GM12892 (cell line): ENCODE data around the gene MRPL42.
"Not testable (repeated sequence)": the region's sequence is repeated elsewhere in the genome, so short reads cannot be mapped to it uniquely, and the experiment has no call there.

Source experiments
- DNase-seq: peaks from one replicate; pipeline ENCODE4 v3.0.0; 2011; ENCODE audit not compliant: insufficient read length
- FAIRE-seq: peaks from 2 replicates; lab custom pipeline; 2011; peaks lifted over from hg19 to GRCh38; lab: Jason Lieb, UNC
- POLR2A ChIP-seq: IDR thresholded peaks from 2 replicates; pipeline ENCODE4 v1.6.1; 2011; ENCODE audit warnings: low read depth, low read length, control low read depth
- POLR2AphosphoS5 ChIP-seq: IDR thresholded peaks from 2 replicates; pipeline ENCODE4 v1.6.1; 2011; ENCODE audit warnings: low read depth, low read length, control low read depth
- TAF1 ChIP-seq: IDR thresholded peaks from 2 replicates; pipeline ENCODE4 v1.6.1; 2011; ENCODE audit warnings: low read depth, mild to moderate bottlenecking, control low read depth, low read length, borderline replicate concordance

MRPL42 gene

DNA sequence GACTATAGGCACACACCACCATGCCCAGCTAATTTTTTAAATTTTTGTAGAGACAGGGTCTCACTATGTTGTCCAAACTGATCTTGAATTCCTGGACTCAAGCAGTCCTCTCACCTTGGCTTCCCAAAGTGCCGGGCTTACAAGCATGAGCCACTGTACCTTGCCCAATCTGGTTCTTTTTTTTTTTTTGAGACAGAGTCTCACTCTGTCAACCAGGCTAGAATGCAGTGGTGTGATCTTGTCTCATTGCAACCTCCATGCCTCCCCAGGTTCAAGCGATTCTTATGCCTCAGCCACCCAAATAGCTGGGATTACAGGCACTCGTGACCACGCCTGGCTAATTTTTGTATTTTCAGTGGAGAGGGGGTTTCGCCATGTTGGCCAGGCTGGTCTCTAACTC, 15.4 kb downstream of the MRPL42 start:
- DNase-seq (no peak), FAIRE-seq (no peak)
- TF ChIP-seq TAF1: no peak
- no peak for TF ChIP-seq POLR2A
- no peak for TF ChIP-seq POLR2AphosphoS5

DNA sequence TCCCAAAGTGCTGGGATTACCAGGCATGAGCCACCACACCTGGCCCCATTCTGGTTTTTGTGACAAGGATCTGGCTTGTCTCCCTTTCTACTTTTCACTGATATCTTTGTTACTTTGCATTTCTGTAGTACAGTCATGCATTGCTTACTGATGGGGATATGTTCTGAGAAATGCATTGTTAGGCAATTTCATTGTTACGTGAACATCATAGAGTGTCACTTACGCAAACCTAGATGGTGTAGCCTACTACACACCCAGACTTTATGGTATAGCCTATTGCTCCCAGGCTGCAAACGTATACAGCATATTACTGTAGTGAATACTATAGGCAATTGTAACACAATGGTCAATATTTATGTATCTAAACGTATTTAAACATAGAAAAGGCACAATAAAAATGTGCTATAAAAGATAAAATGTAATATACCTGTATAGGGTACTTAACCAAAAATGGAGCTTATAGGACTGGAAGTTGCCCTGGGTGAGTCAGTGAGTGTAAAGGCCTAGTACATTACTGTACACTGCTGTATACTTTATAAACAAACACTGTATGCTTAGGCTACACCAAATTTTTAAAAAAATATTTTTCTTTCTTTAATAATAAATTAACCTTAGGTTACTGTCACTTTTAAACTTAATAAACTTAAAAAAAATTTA, 16.0 kb downstream of the MRPL42 start:
- TF ChIP-seq TAF1 (no peak), POLR2A (no peak), POLR2AphosphoS5 (no peak)
- no peak for DNase-seq
- FAIRE-seq: no peak

DNA sequence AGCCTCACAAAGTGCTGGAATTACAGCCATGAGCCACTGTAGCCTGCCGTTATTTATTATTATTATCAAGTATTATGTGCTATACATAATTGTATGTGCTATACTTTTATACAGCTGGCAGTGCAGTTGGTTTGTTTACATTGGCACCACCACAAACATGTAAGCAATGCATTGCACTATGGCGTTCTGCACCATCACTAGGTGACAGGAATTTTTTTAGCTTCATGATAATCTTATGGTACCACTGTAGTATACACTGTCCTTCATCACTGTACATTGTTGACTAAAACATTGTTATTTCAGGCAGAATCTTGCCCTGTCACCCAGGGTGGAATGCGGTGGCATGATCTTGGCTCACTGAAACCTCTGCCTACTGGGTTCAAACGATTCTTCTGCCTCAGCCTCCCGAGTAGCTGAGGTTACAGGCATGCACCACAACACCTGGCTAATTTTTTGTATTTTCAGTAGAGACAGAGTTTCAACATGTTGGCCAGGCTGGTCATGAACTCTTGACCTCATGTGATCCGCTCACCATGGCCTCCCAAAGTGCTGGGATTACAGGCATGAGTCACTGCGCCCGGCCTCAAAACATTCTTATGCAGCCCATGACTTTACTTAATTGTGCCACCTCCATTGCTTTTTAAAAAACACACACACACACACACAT, 17.1 kb downstream of the MRPL42 start:
- FAIRE-seq (no peak), DNase-seq (no peak)
- TF ChIP-seq TAF1 (no peak), POLR2AphosphoS5 (no peak), POLR2A (no peak)

DNA sequence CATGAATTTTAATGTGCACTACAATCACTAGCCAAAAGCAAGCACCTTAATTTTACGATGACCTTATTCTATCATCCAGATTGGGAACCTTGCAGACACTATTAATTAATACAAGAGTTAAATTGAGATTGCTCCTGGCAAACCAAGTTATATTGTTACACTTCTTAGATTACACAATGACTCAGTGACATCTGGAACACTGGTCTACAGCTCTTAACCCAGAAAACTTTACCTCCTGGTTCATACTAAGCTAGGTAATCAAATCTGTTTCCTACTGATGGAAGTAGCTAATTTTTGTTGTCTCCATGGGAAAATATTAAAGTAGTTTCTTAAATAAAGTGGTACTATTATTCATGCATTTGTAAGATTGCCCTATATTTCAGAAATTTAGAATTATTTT, 25.5 kb downstream of the MRPL42 start:
- DNase-seq, FAIRE-seq: not testable (repeated sequence)

DNA sequence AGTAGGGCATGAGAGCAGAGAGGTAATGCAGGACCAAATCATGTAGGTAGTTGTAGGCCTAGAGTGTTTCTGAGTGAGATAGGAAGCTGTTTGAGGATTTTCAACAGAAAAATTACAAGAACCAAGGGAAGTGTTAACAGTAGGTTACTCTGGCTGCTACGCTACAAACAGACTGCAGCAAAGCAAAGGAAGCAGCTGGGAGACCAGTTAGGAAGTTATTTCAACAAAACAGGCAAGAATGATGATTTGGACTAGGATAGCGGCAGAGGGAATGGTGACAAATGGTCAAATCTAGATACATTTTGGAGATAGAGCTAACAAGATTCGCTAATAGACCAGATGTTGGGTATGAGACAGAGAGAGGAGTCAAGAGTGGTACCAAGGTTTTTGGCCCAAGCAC, 26.8 kb downstream of the MRPL42 start:
- DNase-seq (no peak), FAIRE-seq (no peak)
- TF ChIP-seq POLR2A: no peak
- no peak for TF ChIP-seq TAF1
- no peak for TF ChIP-seq POLR2AphosphoS5

DNA sequence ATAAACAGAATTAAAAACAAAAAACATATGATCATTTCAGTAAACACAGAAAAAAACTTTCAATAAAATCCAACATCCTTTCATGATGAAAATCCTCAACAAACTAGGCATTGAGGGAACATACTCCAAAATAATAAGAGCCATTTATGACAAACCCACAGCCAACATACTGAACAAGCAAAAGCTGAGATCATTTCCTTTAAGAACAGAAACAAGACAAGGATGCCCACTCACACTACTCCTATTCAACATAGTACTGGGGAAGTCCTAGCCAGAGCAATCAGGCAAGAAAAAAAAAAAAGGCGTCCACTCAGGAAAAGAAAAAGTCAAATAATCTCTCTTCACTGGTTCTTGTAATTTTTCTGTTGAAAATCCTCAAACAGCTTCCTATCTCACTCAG, 30.1 kb downstream of the MRPL42 start:
- FAIRE-seq (no peak), DNase-seq (no peak)
- TF ChIP-seq POLR2A: no peak
- no peak for TF ChIP-seq POLR2AphosphoS5
- no peak for TF ChIP-seq TAF1

DNA sequence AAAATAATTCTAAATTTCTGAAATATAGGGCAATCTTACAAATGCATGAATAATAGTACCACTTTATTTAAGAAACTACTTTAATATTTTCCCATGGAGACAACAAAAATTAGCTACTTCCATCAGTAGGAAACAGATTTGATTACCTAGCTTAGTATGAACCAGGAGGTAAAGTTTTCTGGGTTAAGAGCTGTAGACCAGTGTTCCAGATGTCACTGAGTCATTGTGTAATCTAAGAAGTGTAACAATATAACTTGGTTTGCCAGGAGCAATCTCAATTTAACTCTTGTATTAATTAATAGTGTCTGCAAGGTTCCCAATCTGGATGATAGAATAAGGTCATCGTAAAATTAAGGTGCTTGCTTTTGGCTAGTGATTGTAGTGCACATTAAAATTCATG, 31.5 kb downstream of the MRPL42 start:
- peak; percentile 51 for FAIRE-seq
- DNase-seq: not testable (repeated sequence)

DNA sequence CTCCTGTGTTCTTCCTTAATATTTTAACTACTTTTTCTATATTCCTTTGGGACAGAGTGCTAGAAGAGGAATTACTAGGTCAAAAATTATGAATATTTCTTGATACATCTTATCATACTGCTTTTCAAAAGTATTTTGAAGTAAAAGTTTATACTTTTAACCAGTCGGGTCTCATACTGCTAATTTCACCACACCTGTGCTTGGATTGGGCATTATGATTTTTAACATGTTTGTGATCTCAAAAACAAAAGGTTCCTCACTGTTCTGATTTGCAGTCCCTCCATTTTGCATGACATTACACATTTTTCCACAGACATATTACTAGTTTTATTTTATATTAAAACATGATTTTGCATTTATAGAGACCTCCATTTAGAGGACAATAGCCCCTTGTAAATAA, 32.9 kb downstream of the MRPL42 start:
- DNase-seq (no peak), FAIRE-seq (no peak)
- no peak for TF ChIP-seq TAF1
- TF ChIP-seq POLR2A: no peak
- no peak for TF ChIP-seq POLR2AphosphoS5

DNA sequence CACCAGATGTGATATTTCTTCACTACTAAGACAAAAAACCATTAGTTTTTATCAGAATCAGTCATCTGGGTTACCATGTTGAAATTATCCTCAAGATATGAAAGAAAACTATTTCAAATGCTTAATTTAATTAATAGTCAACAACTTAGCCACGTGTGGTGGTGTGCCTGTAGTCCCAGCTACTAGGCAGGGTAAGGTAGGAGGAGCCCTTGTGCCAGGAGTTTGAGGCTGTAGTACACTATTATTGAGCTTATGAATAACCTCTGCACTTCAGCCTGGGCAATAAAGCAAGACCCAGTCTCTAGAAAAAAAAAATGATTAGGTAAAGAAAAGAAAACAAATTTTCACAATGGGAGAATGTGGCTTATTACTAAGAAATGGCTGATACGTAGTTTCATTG, 33.4 kb downstream of the MRPL42 start:
- no peak for FAIRE-seq
- DNase-seq: no peak
- TF ChIP-seq POLR2AphosphoS5 (no peak), TAF1 (no peak), POLR2A (no peak)

DNA sequence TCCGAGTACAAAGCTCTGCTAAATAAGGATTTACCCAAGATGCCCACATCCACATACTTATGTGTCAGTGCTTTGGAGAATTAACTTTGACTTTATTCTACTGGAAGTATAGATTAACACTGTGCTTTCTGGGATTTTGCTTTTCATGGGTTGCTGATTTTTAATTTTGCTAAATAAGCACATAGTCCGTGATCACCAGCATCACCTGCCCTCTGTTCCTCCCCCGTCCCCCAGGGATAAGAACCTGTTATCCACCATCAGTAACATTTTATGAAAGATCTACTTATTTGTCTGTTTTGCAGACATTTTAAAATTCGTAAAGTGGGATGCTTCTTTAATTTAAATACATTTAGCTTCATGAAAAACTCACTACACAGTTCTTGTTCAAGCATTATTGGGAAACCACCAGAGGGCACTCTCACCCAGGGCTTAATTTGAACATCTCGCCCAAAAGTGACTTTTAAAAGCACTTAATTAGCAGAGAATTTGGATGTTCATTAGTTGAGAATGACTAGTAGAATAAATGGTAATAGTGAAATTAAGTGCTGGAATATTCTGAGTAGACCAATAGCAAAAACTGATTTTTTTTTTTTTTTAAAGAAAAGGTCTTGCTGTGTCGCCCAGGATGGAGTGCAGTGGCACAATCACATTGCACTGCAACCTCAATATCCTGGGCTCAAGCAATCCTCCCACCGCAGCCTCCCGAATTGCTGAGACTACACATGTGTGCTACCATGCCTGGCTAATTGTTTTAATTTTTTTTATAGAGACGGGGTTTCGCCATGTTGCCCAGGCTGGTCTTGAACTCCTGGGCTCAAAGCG, 35.7 kb downstream of the MRPL42 start:
- DNase-seq (no peak), FAIRE-seq (no peak)
- TF ChIP-seq POLR2A (no peak), POLR2AphosphoS5 (no peak), TAF1 (no peak)

DNA sequence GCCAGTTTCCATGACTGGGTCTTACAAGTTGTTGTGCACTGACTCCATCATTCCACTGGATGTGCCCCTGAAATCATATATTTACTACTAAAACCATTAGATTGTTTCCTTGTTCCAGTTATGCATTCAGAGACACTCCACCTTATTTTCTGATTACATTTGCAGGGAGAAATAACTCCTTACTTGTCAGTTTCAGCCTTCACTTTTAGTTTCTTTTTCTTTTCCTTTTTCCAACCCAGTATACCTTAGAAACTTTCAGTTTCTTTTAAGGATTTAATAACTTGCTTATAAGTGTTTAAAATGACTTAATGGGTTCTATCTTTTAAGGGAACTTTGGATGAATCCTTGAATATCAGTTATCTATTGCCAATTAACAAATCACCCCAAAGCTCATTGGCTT, 39.9 kb downstream of the MRPL42 start:
- FAIRE-seq (no peak), DNase-seq (no peak)
- TF ChIP-seq POLR2A (no peak), POLR2AphosphoS5 (no peak), TAF1 (no peak)

DNA sequence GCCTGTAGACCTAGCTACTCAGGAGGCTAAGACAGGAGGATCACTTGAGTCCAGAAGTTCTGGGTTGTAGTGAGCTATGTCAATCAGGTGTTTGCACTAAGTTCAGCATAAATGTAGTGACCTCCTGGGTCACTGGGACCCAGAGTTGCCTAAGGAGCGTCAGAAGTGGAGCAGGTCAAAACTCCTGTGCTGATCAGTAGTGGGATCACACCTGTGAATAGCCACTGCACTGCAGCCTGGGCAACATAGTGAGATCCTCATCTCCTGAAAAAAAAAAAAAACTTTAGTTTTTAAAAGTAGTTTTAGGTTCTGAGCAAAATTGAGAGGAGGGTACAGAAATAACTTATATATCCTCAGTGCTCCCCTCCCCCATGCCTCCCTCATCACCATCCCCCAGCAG, 42.2 kb downstream of the MRPL42 start:
- TF ChIP-seq TAF1: no peak
- TF ChIP-seq POLR2AphosphoS5: no peak
- TF ChIP-seq POLR2A: no peak
- FAIRE-seq: no peak

DNA sequence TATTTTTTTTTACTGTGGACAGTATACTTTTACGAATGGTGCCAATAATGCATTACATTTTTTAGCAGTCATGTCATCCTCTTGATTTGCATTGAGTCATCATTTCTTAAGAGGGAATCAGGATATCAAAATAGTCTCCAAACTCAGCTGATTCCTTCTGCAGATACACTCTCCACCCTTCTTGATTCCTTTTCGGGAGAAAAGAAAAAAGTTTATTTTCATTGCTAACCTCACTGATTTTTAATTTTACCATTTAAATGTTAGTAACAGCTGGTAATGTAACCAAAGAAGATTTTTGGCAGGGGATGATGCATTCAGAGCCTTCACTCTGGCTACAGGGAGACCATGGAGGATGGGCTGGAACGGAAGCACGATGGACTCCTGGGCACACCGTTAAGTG, 47.5 kb downstream of the MRPL42 start:
- no peak for DNase-seq
- no peak for FAIRE-seq
- no peak for TF ChIP-seq TAF1
- no peak for TF ChIP-seq POLR2AphosphoS5
- TF ChIP-seq POLR2A: no peak

More for the DNA sequence above, 42.2 kb downstream of the MRPL42 start:
- no peak for DNase-seq
